ENCODE measurements around the gene RELCH.

DNA sequence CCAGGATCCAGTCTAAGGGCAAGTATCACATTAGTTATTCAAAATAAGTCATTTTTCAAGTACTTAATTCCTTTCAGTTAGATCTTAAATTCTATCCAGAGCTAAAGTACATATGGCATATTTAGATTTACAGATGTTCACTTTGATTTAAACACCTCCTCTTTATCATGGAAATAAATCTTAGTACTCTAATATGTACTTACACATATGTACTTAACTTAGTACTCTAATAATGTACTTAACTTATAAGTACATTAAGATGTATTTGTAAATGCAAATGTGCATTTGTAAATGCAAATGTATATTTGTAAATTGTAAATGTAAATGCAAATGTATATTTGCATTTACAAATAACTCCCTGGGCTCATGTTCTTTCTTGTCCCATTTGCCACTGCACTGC, 14.8 kb upstream of the RELCH start:
- TF ChIP-seq GATA3 (IDR thresholded peaks at IDR 0.05; ENCODE audit: low read depth, low read length): no peak
- TF ChIP-seq GATA2 (IDR thresholded peaks at IDR 0.05; ENCODE audit: low read depth, low read length): no peak

All from SH-SY5Y (cell line).